Transverse colon (tissue), 4 donors: Measurements from ENCODE around the gene RALGDS. TPM values are rescaled to one million over a fixed set of nuclear protein-coding genes. Genes with fewer than 3 reads are reported as not detected.
"Not testable (repeated sequence)": the region's sequence is repeated elsewhere in the genome, so short reads cannot be mapped to it uniquely, and the experiment has no call there.

Source experiments
- DNase-seq: peaks from one replicate; pipeline ENCODE4 v3.0.0-alpha.2; 2019
- H3K27ac ChIP-seq, 4 donors: fragments of 200-600 bp; sonication (generic); 2 replicates each; pipeline ENCODE4 v1.5.1; 2016 to 2018; ENCODE audit warnings: inconsistent platforms in 4 of 4
- H3K27me3 ChIP-seq: fragments of 200-600 bp; sonication (generic); 2 replicates; pipeline ENCODE4 v1.5.1; 2017; ENCODE audit warnings: inconsistent platforms
- H3K36me3 ChIP-seq, 4 donors: fragments of 200-600 bp; sonication (generic); 2 replicates each; pipeline ENCODE4 v1.5.1; 2017 to 2019; ENCODE audit warnings: inconsistent platforms in 4 of 4
- H3K4me1 ChIP-seq, 4 donors: fragments of 200-600 bp; sonication (generic); 2 replicates each; pipeline ENCODE4 v1.5.1; 2017 to 2020; ENCODE audit warnings: inconsistent platforms in 4 of 4
- H3K4me3 ChIP-seq, 4 donors: fragments of 200-600 bp; sonication (generic); 1 replicate in 1 of 4; 2 replicates in 3 of 4; pipeline versions ENCODE4 v1.5.1 to v1.6.1; 2017 to 2019; ENCODE audit warnings: inconsistent platforms in 4 of 4
- H3K9me3 ChIP-seq, 2 donors: fragments of 200-600 bp; sonication (generic); 2 replicates each; pipeline ENCODE4 v1.5.1; 2017 to 2019; ENCODE audit warnings: inconsistent platforms in 2 of 2
- CTCF ChIP-seq, 5 experiments: fragments of 200-600 bp in 3 of 5; fragments of 450-650 bp in 2 of 5; sonication (generic) in 3 of 5; IDR thresholded peaks; 1 replicate in 2 of 5; 2 replicates in 3 of 5; pipeline ENCODE4 v1.5.1; 2016 to 2017; ENCODE audit warnings: antibody characterized with exemption in 5 of 5, inconsistent platforms in 3 of 5, mild to moderate bottlenecking in 2 of 5, moderate library complexity in 1 of 5
- EP300 ChIP-seq: sonication (generic); formaldehyde crosslinking; IDR thresholded peaks from one replicate; pipeline ENCODE4 v1.6.1; 2017; ENCODE audit warnings: antibody characterized with exemption, low read depth
- POLR2A ChIP-seq: fragments of 450-650 bp; IDR thresholded peaks from one replicate; pipeline ENCODE4 v1.6.1; 2016; ENCODE audit warnings: antibody characterized with exemption, mild to moderate bottlenecking, moderate library complexity
- POLR2AphosphoS5 ChIP-seq, 3 donors: sonication (generic); formaldehyde crosslinking; IDR thresholded peaks; one replicate each; pipeline ENCODE4 v1.6.1; 2016; ENCODE audit warnings: antibody characterized with exemption in 3 of 3
- WGBS, 2 donors: methylation state at CpG; one replicate each; pipeline ENCODE4 v1.1.5; 2018; ENCODE audit warnings: low coverage in 1 of 2; 5-methylcytosine and 5-hydroxymethylcytosine counted together
- in situ Hi-C, 4 donors: fragments of 200-750 bp; cut with MboI; loops; one replicate each; pipeline versions ENCODE4 v1.15.0 to v1.15.1; 2017; ENCODE audit warnings: low sequenced_read_pairs in 3 of 4, low pct_ligation_motif_present in 1 of 4, low pct_unique_long_range_greater_than_20kb in 1 of 4
- intact Hi-C: fragments of 100-400 bp; cut with DNase I; formaldehyde crosslinking; loops from one replicate; pipeline ENCODE4 v1.15.1; 2023; ENCODE audit warnings: low total_unique reads
- total RNA-seq, 4 donors: library from RNA; depleted of rRNA; stranded (reverse); fragments of >200 nt; gene quantifications; one replicate each; pipeline ENCODE4 v1.1.0, GENCODE V29; 2016

Gene RALGDS
- total RNA-seq, 4 donors from 2014 or later: 50.5 to 233 (median 58.2) TPM

- peak; percentile 25 for DNase-seq
- intact Hi-C loops, in situ Hi-C loops, H3K27me3 ChIP-seq, H3K36me3 ChIP-seq, H3K9me3 ChIP-seq, H3K4me3 ChIP-seq: not testable (repeated sequence)
- Histone ChIP-seq H3K4me1 (peaks cover 0 to 15% (median 2%) of the 10 kb centered on the region in 4 donors), H3K27ac (peak overlapping the region in 2 of 4 donors; percentile 17 to 49)
- WGBS, 2 donors: 31% methylated on average over 5 of the region's 18 CpGs; no CpG with 5 or more reads in 1 of the 2 donors
- peak in 1 of 5 experiments; percentile 8 for TF ChIP-seq CTCF (IDR thresholded peaks at IDR 0.05)
Observed at GRCh38 chr9:133080786-133081779, 40.0 kb downstream of the RALGDS start.

- Histone ChIP-seq H3K27ac (no peak overlapping the region), H3K36me3 (no peaks in the 10 kb centered on the region), H3K27me3 (no peaks in the 10 kb centered on the region), H3K4me1 (peaks cover 0 to 15% (median 2%) of the 10 kb centered on the region in 4 donors), H3K9me3 (no peaks in the 10 kb centered on the region), H3K4me3 (no peak overlapping the region)
- DNase-seq: no peak
- WGBS, 2 donors: 74 to 96% methylated on average over 6 of the region's 7 CpGs
- intact Hi-C loops: no loop called here
- TF ChIP-seq POLR2AphosphoS5 (IDR thresholded peaks at IDR 0.05): no peak
- TF ChIP-seq POLR2A: no peak
- no peak for TF ChIP-seq EP300
- TF ChIP-seq CTCF (IDR thresholded peaks at IDR 0.05): no peak
- in situ Hi-C loops: no loop called here
Observed at GRCh38 chr9:133080161-133080560, 40.9 kb downstream of the RALGDS start.

- intact Hi-C loops: no loop called here
- no peaks in the 10 kb centered on the region for H3K9me3 ChIP-seq
- no peaks in the 10 kb centered on the region for H3K36me3 ChIP-seq
- TF ChIP-seq POLR2A (no peak), CTCF (IDR thresholded peaks at IDR 0.05) (no peak), EP300 (no peak), POLR2AphosphoS5 (IDR thresholded peaks at IDR 0.05) (no peak)
- H3K27ac ChIP-seq: no peak overlapping the region
- no peak for DNase-seq
- H3K4me1 ChIP-seq: peaks cover 0 to 15% (median 4%) of the 10 kb centered on the region in 4 donors
- H3K4me3 ChIP-seq: no peak overlapping the region
- in situ Hi-C loops: no loop called here
- H3K27me3 ChIP-seq: no peaks in the 10 kb centered on the region
- 86 to 100% methylated on average over 2 to 7 of the region's 14 CpGs for WGBS, 2 donors
Observed at GRCh38 chr9:133078486-133078885, 42.6 kb downstream of the RALGDS start.

GRCh38 chr9:133076691-133077090, 44.3 kb downstream of the RALGDS start:
- in situ Hi-C loops: no loop called here
- Histone ChIP-seq H3K9me3 (no peaks in the 10 kb centered on the region), H3K4me3 (no peak overlapping the region), H3K4me1 (peaks cover 0 to 11% (median 4%) of the 10 kb centered on the region in 4 donors), H3K27ac (no peak overlapping the region), H3K36me3 (no peaks in the 10 kb centered on the region), H3K27me3 (no peaks in the 10 kb centered on the region)
- 93% methylated on average over 4 of the region's 4 CpGs for WGBS, 2 donors
- DNase-seq: no peak
- TF ChIP-seq EP300 (no peak), POLR2A (no peak), POLR2AphosphoS5 (IDR thresholded peaks at IDR 0.05) (no peak), CTCF (IDR thresholded peaks at IDR 0.05) (no peak)
- intact Hi-C loops: no loop called here
